ENCODE measurements around the gene LRRFIP2.

LRRFIP2 gene

DNA sequence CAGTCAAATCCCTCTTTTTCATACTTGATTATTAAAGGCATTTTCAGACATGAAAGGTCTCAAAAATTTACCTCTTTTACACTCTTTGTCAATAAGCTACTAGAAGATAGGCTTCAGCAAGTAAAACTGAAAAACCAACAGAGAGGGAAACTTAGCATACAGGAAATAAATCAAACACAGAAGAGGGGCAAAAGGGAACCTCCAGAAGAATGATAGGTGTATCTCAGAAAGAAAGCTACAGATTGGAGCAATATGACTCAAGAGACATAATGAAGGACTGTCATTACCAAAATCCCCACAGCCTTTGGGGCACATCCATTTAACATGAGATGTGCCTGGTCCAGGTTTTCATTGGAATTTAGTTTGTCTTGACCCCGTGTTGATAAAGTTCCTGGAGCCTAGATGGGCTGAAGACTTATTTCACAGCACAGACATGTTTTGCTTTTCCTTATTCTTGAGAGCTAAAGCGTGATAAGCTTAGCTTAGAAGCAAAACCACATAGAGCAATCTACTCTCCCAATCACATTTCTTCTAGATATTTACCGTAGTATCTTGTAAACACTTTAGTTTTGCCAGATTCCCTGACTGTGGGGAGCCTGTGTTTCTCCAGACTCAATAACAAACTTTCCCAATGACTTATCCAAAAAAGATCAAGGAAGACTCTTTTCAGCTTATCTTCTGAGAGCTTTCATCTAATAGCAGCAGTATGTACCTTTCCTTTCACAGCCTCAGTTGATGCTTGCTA lies 11.7 kb downstream of the LRRFIP2 start:
- H3K4me1 ChIP-seq (ENCODE audit: insufficient read depth, low read length, poor library complexity, severe bottlenecking), result peaks cover 20% of the 10 kb centered on the region
- no peaks in the 10 kb centered on the region for H3K9me3 ChIP-seq (ENCODE audit: insufficient read depth, low read depth, low read length)
- H3K27me3 ChIP-seq (ENCODE audit: insufficient read depth, low read length, poor library complexity, severe bottlenecking), result no peaks in the 10 kb centered on the region
- no peaks in the 10 kb centered on the region; the same call in 1 of the 2 replicates for H3F3A ChIP-seq (ENCODE audit: low read depth)
- H3K9ac ChIP-seq (ENCODE audit: low read depth, low read length, poor library complexity, severe bottlenecking), result no peak overlapping the region
- no peaks in the 10 kb centered on the region for H4K20me1 ChIP-seq (ENCODE audit: insufficient read depth, low read length, poor library complexity, severe bottlenecking)
- H3K36me3 ChIP-seq (ENCODE audit: insufficient read depth, low read length), result peaks cover 2% of the 10 kb centered on the region; the same call in 1 of the 2 replicates
- no peak for TF ChIP-seq EZH2phosphoT487 (IDR thresholded peaks at IDR 0.05; ENCODE audit: borderline replicate concordance)
- TF ChIP-seq, protein P1, sequence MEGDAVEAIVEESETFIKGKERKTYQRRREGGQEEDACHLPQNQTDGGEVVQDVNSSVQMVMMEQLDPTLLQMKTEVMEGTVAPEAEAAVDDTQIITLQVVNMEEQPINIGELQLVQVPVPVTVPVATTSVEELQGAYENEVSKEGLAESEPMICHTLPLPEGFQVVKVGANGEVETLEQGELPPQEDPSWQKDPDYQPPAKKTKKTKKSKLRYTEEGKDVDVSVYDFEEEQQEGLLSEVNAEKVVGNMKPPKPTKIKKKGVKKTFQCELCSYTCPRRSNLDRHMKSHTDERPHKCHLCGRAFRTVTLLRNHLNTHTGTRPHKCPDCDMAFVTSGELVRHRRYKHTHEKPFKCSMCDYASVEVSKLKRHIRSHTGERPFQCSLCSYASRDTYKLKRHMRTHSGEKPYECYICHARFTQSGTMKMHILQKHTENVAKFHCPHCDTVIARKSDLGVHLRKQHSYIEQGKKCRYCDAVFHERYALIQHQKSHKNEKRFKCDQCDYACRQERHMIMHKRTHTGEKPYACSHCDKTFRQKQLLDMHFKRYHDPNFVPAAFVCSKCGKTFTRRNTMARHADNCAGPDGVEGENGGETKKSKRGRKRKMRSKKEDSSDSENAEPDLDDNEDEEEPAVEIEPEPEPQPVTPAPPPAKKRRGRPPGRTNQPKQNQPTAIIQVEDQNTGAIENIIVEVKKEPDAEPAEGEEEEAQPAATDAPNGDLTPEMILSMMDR (conservative IDR thresholded peaks at IDR 0.05; ENCODE audit: low read length), result no peak
- peak overlapping the region; percentile 35 for H3K4me2 ChIP-seq (ENCODE audit: low read depth, low read length, poor library complexity, severe bottlenecking)
- no peak overlapping the region for H3K4me3 ChIP-seq (ENCODE audit: low read length, poor library complexity, severe bottlenecking)
- H2AFZ ChIP-seq (ENCODE audit: low read length), result no peak overlapping the region
- H3K79me2 ChIP-seq (ENCODE audit: insufficient read depth, low read length), result peaks cover 6% of the 10 kb centered on the region; the same call in 1 of the 2 replicates
- H3K9me2 ChIP-seq (replicated peaks; ENCODE audit: low read depth, low read length), result no peaks in the 10 kb centered on the region

DNA sequence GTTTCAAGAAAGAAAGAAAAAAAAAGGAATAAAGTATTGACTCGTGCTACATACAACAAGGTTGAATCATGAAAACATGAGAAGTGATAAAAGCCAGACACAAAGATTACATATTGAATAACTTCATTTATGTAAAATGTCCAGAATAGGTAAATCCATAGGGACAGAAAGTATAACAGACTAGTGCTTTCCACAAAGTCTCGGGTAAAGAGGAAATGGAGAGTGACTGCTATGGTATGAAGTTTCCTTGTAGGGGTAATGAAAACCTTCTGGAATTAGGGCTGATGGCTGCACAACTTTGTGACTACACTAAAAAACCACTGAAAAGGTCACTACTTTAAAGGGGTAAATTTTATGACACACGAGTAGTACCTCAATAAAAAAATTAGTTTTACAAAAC lies 13.0 kb downstream of the LRRFIP2 start:
- Histone ChIP-seq H3F3A (ENCODE audit: low read depth) (no peaks in the 10 kb centered on the region; the same call in 1 of the 2 replicates), H3K9me3 (ENCODE audit: insufficient read depth, low read depth, low read length) (no peaks in the 10 kb centered on the region)

DNA sequence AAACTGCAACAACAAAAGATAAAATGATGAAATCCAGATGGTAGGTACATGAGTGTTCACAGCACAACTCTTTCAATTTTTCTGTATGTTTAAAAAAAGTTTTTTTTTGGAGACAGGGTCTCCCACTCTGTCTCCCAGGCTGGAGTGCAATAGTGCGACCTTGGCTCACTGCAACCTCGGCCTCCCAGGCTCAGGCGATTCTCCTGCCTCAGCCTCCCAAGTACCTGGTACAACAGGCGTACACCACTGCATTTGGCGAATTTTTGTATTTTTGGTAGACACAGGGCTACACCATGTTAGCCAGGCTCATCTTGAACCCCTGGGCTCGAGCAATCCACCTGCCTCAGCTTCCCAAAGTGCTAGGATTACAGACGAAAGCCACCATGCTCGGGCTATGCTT lies 18.6 kb downstream of the LRRFIP2 start:
- Histone ChIP-seq H3K4me2 (ENCODE audit: low read depth, low read length, poor library complexity, severe bottlenecking) (no peak overlapping the region), H3K9ac (ENCODE audit: low read depth, low read length, poor library complexity, severe bottlenecking) (no peak overlapping the region), H3F3A (ENCODE audit: low read depth) (no peaks in the 10 kb centered on the region), H3K9me2 (replicated peaks; ENCODE audit: low read depth, low read length) (no peaks in the 10 kb centered on the region), H4K20me1 (ENCODE audit: insufficient read depth, low read length, poor library complexity, severe bottlenecking) (no peaks in the 10 kb centered on the region), H3K36me3 (ENCODE audit: insufficient read depth, low read length) (peaks cover 8% of the 10 kb centered on the region; the same call in 1 of the 2 replicates), H3K4me1 (ENCODE audit: insufficient read depth, low read length, poor library complexity, severe bottlenecking) (peaks cover 23% of the 10 kb centered on the region), H3K4me3 (ENCODE audit: low read length, poor library complexity, severe bottlenecking) (no peak overlapping the region), H3K79me2 (ENCODE audit: insufficient read depth, low read length) (peaks cover 24% of the 10 kb centered on the region), H2AFZ (ENCODE audit: low read length) (no peak overlapping the region), H3K9me3 (ENCODE audit: insufficient read depth, low read depth, low read length) (no peaks in the 10 kb centered on the region), H3K27me3 (ENCODE audit: insufficient read depth, low read length, poor library complexity, severe bottlenecking) (no peaks in the 10 kb centered on the region)
- TF ChIP-seq EZH2phosphoT487 (IDR thresholded peaks at IDR 0.05; ENCODE audit: borderline replicate concordance), result no peak

More for the DNA sequence above, 13.0 kb downstream of the LRRFIP2 start:
- TF ChIP-seq, protein P1 (conservative IDR thresholded peaks at IDR 0.05; ENCODE audit: low read length), result no peak
- TF ChIP-seq EZH2phosphoT487 (IDR thresholded peaks at IDR 0.05; ENCODE audit: borderline replicate concordance), result no peak
- H3K4me2 ChIP-seq (ENCODE audit: low read depth, low read length, poor library complexity, severe bottlenecking), result no peak overlapping the region
- H4K20me1 ChIP-seq (ENCODE audit: insufficient read depth, low read length, poor library complexity, severe bottlenecking), result no peaks in the 10 kb centered on the region
- no peak overlapping the region for H2AFZ ChIP-seq (ENCODE audit: low read length)
- H3K9ac ChIP-seq (ENCODE audit: low read depth, low read length, poor library complexity, severe bottlenecking), result no peak overlapping the region
- H3K4me3 ChIP-seq (ENCODE audit: low read length, poor library complexity, severe bottlenecking), result no peak overlapping the region
- peaks cover 6% of the 10 kb centered on the region; the same call in 1 of the 2 replicates for H3K79me2 ChIP-seq (ENCODE audit: insufficient read depth, low read length)
- peaks cover 20% of the 10 kb centered on the region for H3K4me1 ChIP-seq (ENCODE audit: insufficient read depth, low read length, poor library complexity, severe bottlenecking)
- H3K27me3 ChIP-seq (ENCODE audit: insufficient read depth, low read length, poor library complexity, severe bottlenecking), result no peaks in the 10 kb centered on the region
- H3K9me2 ChIP-seq (replicated peaks; ENCODE audit: low read depth, low read length), result no peaks in the 10 kb centered on the region
- peaks cover 2% of the 10 kb centered on the region; the same call in 1 of the 2 replicates for H3K36me3 ChIP-seq (ENCODE audit: insufficient read depth, low read length)

Measured in Loucy (cell line).